GM18505 (cell line): ENCODE measurements around the gene TENT4A.

Experiments
- ATAC-seq: cut with Tn5 transposase; IDR thresholded peaks from one replicate; pipeline ENCODE4 v1.9.1; 2021; ENCODE audit not compliant: unreplicated experiment
- POLR2A ChIP-seq: IDR thresholded peaks from 4 replicates; pipeline ENCODE4 v1.6.1; 2011; ENCODE audit warnings: borderline replicate concordance; ENCODE audit not compliant: insufficient read depth, insufficient read length; ENCODE audit errors: extremely low read depth

Gene TENT4A

GRCh38 chr5:6750142-6750840 lies 37.1 kb downstream of the TENT4A start:
- no peak for ATAC-seq

GRCh38 chr5:6750951-6751685 lies 37.9 kb downstream of the TENT4A start:
- no peak for TF ChIP-seq POLR2A
- no peak for ATAC-seq

More at GRCh38 chr5:6750142-6750840, 37.1 kb downstream of the TENT4A start:
- no peak for TF ChIP-seq POLR2A

- ATAC-seq = no peak
- TF ChIP-seq POLR2A = no peak
Measured at GRCh38 chr5:6752236-6752635, 39.0 kb downstream of the TENT4A start.

- no peak for ATAC-seq
- TF ChIP-seq POLR2A = no peak
Measured at GRCh38 chr5:6752782-6753181, 39.5 kb downstream of the TENT4A start.

GRCh38 chr5:6753851-6754250 lies 40.6 kb downstream of the TENT4A start:
- no peak for ATAC-seq
- no peak for TF ChIP-seq POLR2A

- no peak for ATAC-seq
- no peak for TF ChIP-seq POLR2A
Measured at GRCh38 chr5:6754766-6755165, 41.5 kb downstream of the TENT4A start.

- TF ChIP-seq POLR2A = no peak
- no peak for ATAC-seq
Measured at GRCh38 chr5:6755519-6755918, 42.3 kb downstream of the TENT4A start.

- ATAC-seq = no peak
- no peak for TF ChIP-seq POLR2A
Measured at GRCh38 chr5:6755941-6756340, 42.7 kb downstream of the TENT4A start.

- no peak for ATAC-seq
Measured at GRCh38 chr5:6757414-6757969, 44.3 kb downstream of the TENT4A start.

GRCh38 chr5:6758236-6758635 lies 45.0 kb downstream of the TENT4A start:
- ATAC-seq = no peak
- TF ChIP-seq POLR2A = no peak

More at GRCh38 chr5:6757414-6757969, 44.3 kb downstream of the TENT4A start:
- TF ChIP-seq POLR2A = no peak

GRCh38 chr5:6758706-6759105 lies 45.5 kb downstream of the TENT4A start:
- no peak for ATAC-seq
- no peak for TF ChIP-seq POLR2A

- no peak for ATAC-seq
- no peak for TF ChIP-seq POLR2A
Measured at GRCh38 chr5:6759401-6759800, 46.2 kb downstream of the TENT4A start.

GRCh38 chr5:6759983-6760382 lies 46.8 kb downstream of the TENT4A start:
- no peak for TF ChIP-seq POLR2A
- no peak for ATAC-seq

- TF ChIP-seq POLR2A = no peak
Measured at GRCh38 chr5:6760686-6761085, 47.5 kb downstream of the TENT4A start.

More at GRCh38 chr5:6760686-6761085, 47.5 kb downstream of the TENT4A start:
- no peak for ATAC-seq
